Measurements from ENCODE around the gene EIF2S2. TPM values are rescaled to one million over a fixed set of nuclear protein-coding genes. Genes with fewer than 3 reads are reported as not detected.

EIF2S2 gene
- total RNA-seq, 6 experiments from 2014 or later, result 16.7 to 50.6 (median 30.8) TPM

- Histone ChIP-seq H3K27ac (no peak overlapping the region), H3K36me3 (no peaks in the 10 kb centered on the region), H3K27me3 (no peaks in the 10 kb centered on the region), H3K4me1 (peaks cover 0 to 14% (median 6%) of the 10 kb centered on the region in 4 donors), H3K4me3 (no peak overlapping the region), H3K9me3 (no peaks in the 10 kb centered on the region)
- DNase-seq (no peak), ATAC-seq (peak in 2 of 4 donors; percentile 10 to 21)
- no peak for TF ChIP-seq POLR2A (IDR thresholded peaks at IDR 0.05)
- no peak for TF ChIP-seq CTCF (IDR thresholded peaks at IDR 0.05)
- 86% methylated on average over 4 of the region's 4 CpGs for WGBS (ENCODE audit: insufficient coverage, low coverage, low lambda C conversion rate, missing lambda C conversion rate)
- intact Hi-C loops (cut with DNase I), result no loop called here
Measured at GRCh38 chr20:34049897-34050695, 61.9 kb downstream of the EIF2S2 start.

GRCh38 chr20:34049389-34049788, 62.7 kb downstream of the EIF2S2 start:
- DNase-seq (no peak), ATAC-seq (no peak)
- Histone ChIP-seq H3K4me3 (no peak overlapping the region), H3K27ac (no peak overlapping the region), H3K4me1 (peaks cover 0 to 17% (median 7%) of the 10 kb centered on the region in 4 donors), H3K9me3 (no peaks in the 10 kb centered on the region), H3K36me3 (no peaks in the 10 kb centered on the region), H3K27me3 (no peaks in the 10 kb centered on the region)
- TF ChIP-seq POLR2A (IDR thresholded peaks at IDR 0.05) (no peak), CTCF (IDR thresholded peaks at IDR 0.05) (no peak)
- 80% methylated on average over 1 of the region's 1 CpG for WGBS (ENCODE audit: insufficient coverage, low coverage, low lambda C conversion rate, missing lambda C conversion rate)
- intact Hi-C loops (cut with DNase I), result no loop called here

- ATAC-seq (no peak), DNase-seq (no peak)
- Histone ChIP-seq H3K27ac (no peak overlapping the region), H3K4me1 (peaks cover 0 to 16% (median 7%) of the 10 kb centered on the region in 4 donors), H3K27me3 (no peaks in the 10 kb centered on the region), H3K4me3 (no peak overlapping the region), H3K9me3 (no peaks in the 10 kb centered on the region), H3K36me3 (no peaks in the 10 kb centered on the region)
- TF ChIP-seq CTCF (IDR thresholded peaks at IDR 0.05), result no peak
- no peak for TF ChIP-seq POLR2A (IDR thresholded peaks at IDR 0.05)
- intact Hi-C loops (cut with DNase I), result no loop called here
- WGBS (ENCODE audit: insufficient coverage, low coverage, low lambda C conversion rate, missing lambda C conversion rate), result 80% methylated on average over 4 of the region's 4 CpGs
Measured at GRCh38 chr20:34047917-34048316, 64.1 kb downstream of the EIF2S2 start.

GRCh38 chr20:34047010-34047687, 64.9 kb downstream of the EIF2S2 start:
- no peaks in the 10 kb centered on the region for H3K36me3 ChIP-seq
- H3K4me3 ChIP-seq, result no peak overlapping the region
- ATAC-seq (no peak), DNase-seq (no peak)
- H3K4me1 ChIP-seq, result peaks cover 0 to 11% (median 4%) of the 10 kb centered on the region in 4 donors
- no peak overlapping the region for H3K27ac ChIP-seq
- WGBS (ENCODE audit: insufficient coverage, low coverage, low lambda C conversion rate, missing lambda C conversion rate), result 97% methylated on average over 4 of the region's 7 CpGs
- TF ChIP-seq POLR2A (IDR thresholded peaks at IDR 0.05) (no peak), CTCF (IDR thresholded peaks at IDR 0.05) (no peak)
- intact Hi-C loops (cut with DNase I), result no loop called here
- no peaks in the 10 kb centered on the region for H3K27me3 ChIP-seq
- H3K9me3 ChIP-seq, result no peaks in the 10 kb centered on the region
